Fibroblast of skin of left biceps (primary cell): ENCODE results near the gene ABCA4.
A peak's percentile ranks its signal among the peaks of the same experiment; 100 is the strongest.

Source experiments
- DNase-seq, 2 experiments: peaks; one replicate each; pipeline ENCODE4 v3.0.0-alpha.2; 2013; ENCODE audit warnings: low read depth in 2 of 2

Gene ABCA4

GRCh38 chr1:94050675-94051074 lies 70.3 kb downstream of the ABCA4 start:
- DNase-seq = no peak

- DNase-seq = no peak
Observed at GRCh38 chr1:94050254-94050653, 70.7 kb downstream of the ABCA4 start.

- no peak for DNase-seq
Observed at GRCh38 chr1:94049791-94050190, 71.2 kb downstream of the ABCA4 start.

GRCh38 chr1:94048413-94049164 lies 72.4 kb downstream of the ABCA4 start:
- no peak for DNase-seq

- DNase-seq = no peak
Observed at GRCh38 chr1:94047949-94048348, 73.0 kb downstream of the ABCA4 start.

GRCh38 chr1:94045465-94046056 lies 75.4 kb downstream of the ABCA4 start:
- DNase-seq = peak; percentile 91 to 92

- DNase-seq = no peak
Observed at GRCh38 chr1:94044891-94045290, 76.1 kb downstream of the ABCA4 start.

- DNase-seq = no peak
Observed at GRCh38 chr1:94044290-94044790, 76.6 kb downstream of the ABCA4 start.

GRCh38 chr1:94043738-94044289 lies 77.1 kb downstream of the ABCA4 start:
- DNase-seq = no peak

- DNase-seq = no peak
Observed at GRCh38 chr1:94042388-94042787, 78.6 kb downstream of the ABCA4 start.

GRCh38 chr1:94039871-94040569 lies 80.9 kb downstream of the ABCA4 start:
- DNase-seq = no peak

- no peak for DNase-seq
Observed at GRCh38 chr1:94039514-94039870, 81.5 kb downstream of the ABCA4 start.

- DNase-seq = no peak
Observed at GRCh38 chr1:94038511-94038910, 82.4 kb downstream of the ABCA4 start.

GRCh38 chr1:94037392-94038229 lies 83.3 kb downstream of the ABCA4 start:
- DNase-seq = no peak

GRCh38 chr1:94036730-94037129 lies 84.2 kb downstream of the ABCA4 start:
- peak; percentile 62 to 64 for DNase-seq

- no peak for DNase-seq
Observed at GRCh38 chr1:94033849-94034248, 87.1 kb downstream of the ABCA4 start.

- no peak for DNase-seq
Observed at GRCh38 chr1:94032637-94033036, 88.3 kb downstream of the ABCA4 start.

GRCh38 chr1:94031591-94031990 lies 89.4 kb downstream of the ABCA4 start:
- DNase-seq = no peak

- no peak for DNase-seq
Observed at GRCh38 chr1:94031154-94031553, 89.8 kb downstream of the ABCA4 start.

- DNase-seq = no peak
Observed at GRCh38 chr1:94029130-94029993, 91.6 kb downstream of the ABCA4 start.
